BJ (cell line): ENCODE data around the gene C1S. TPM values are rescaled to one million over a fixed set of nuclear protein-coding genes. Genes with fewer than 3 reads are reported as not detected.

Experiments used
- CTCF ChIA-PET: fragments of 350-600 bp; formaldehyde crosslinking; extraction: SDS; loops from one replicate; lab custom pipeline; 2021; ENCODE audit warnings: antibody characterized with exemption, inconsistent platforms; lab: Yijun Ruan, JAX
- POLR2A ChIA-PET: fragments of 300-600 bp; sonication (Branson Sonifier 250); formaldehyde crosslinking; extraction: SDS; loops from one replicate; lab custom pipeline; 2021; ENCODE audit warnings: antibody characterized with exemption; lab: Charles Lee
- DNase-seq: peaks from one replicate; pipeline ENCODE4 v3.0.0-alpha.2; 2011; ENCODE audit warnings: low read depth
- H3K27me3 ChIP-seq: 2 replicates; pipeline ENCODE4 v1.6.0; 2011; ENCODE audit warnings: low read length; ENCODE audit not compliant: control insufficient read depth, insufficient read depth
- H3K36me3 ChIP-seq: 2 replicates; pipeline ENCODE4 v1.5.1; 2011; ENCODE audit warnings: low read length; ENCODE audit not compliant: control insufficient read depth, insufficient read depth
- H3K4me3 ChIP-seq: 2 replicates; pipeline ENCODE4 v1.5.1; 2011; ENCODE audit warnings: low read depth, mild to moderate bottlenecking, control low read depth, low read length
- polyA plus RNA-seq: library from polyadenylated mRNA; depleted of rRNA; stranded (reverse); fragments of >200 nt; gene quantifications from 2 replicates; pipeline ENCODE4 v1.2.3, GENCODE V29; 2011
- TF ChIP-seq, protein P1 (sequence below): IDR thresholded peaks from 2 replicates; pipeline ENCODE4 v1.5.1; 2011; ENCODE audit warnings: low read depth, mild to moderate bottlenecking, control low read depth, inconsistent platforms, low read length, moderate library complexity; ENCODE audit not compliant: insufficient read depth

C1S gene
- polyA plus RNA-seq, 1 experiment, result 341 TPM

DNA sequence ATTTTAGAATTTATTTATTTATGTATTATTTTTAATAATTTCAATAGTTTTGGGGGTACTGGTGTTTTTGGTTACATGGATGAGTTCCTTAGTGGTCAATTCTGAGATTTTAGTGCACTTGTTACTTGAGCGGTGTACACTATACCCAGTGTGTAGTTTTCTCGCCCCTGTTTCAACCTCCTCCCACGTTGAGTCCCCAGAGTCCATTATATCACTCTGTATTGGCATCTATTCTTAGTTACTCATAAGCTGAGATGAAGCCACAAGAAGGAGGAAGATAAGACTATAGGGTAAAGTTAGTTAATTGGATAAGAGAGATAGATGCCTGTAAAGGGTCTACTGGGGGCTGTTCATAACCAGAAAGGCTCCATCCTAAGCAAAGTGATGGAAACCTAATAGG lies 4.0 kb downstream of the C1S start:
- no peak for DNase-seq
- ChIA-PET CTCF (interaction anchor here (1.0 to 1.9 kb wide), 4 partner anchors 9 to 49 kb away, joined by 3 to 5 read pairs (median 4); partner anchors contain the start of genes C1R and C1RL), POLR2A (no interaction called here)

DNA sequence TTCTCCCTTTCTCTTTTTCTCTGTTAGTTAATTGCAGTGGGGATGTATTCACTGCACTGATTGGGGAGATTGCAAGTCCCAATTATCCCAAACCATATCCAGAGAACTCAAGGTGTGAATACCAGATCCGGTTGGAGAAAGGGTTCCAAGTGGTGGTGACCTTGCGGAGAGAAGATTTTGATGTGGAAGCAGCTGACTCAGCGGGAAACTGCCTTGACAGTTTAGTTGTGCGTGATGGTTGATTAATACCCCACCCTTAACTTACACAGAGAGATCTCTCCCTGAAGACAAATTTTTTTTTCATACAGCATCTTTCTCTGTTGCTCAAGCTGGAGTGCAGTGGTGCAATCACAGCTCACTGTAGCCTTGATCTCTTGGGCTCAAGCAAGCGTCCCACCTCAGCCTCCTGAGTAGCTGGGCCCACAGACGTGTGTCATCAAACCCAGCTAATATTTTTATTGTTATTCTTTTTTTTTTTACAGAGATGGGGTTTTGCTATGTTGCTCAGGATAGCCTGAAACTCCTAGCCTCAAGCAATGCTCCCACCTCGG lies 4.6 kb downstream of the C1S start:
- Histone ChIP-seq H3K27me3 (no peaks in the 10 kb centered on the region), H3K36me3 (peaks cover 21% of the 10 kb centered on the region), H3K4me3 (no peak overlapping the region)
- ChIA-PET POLR2A (interaction anchor here (0.6 kb wide), 2 partner anchors 8 to 14 kb away, joined by 3 read pairs; no protein-coding TSS in a partner anchor), CTCF (interaction anchor here (1.0 to 1.4 kb wide), 2 partner anchors 28 to 48 kb away, joined by 3 to 5 read pairs; partner anchors contain the start of gene C1R)
- TF ChIP-seq, protein P1, sequence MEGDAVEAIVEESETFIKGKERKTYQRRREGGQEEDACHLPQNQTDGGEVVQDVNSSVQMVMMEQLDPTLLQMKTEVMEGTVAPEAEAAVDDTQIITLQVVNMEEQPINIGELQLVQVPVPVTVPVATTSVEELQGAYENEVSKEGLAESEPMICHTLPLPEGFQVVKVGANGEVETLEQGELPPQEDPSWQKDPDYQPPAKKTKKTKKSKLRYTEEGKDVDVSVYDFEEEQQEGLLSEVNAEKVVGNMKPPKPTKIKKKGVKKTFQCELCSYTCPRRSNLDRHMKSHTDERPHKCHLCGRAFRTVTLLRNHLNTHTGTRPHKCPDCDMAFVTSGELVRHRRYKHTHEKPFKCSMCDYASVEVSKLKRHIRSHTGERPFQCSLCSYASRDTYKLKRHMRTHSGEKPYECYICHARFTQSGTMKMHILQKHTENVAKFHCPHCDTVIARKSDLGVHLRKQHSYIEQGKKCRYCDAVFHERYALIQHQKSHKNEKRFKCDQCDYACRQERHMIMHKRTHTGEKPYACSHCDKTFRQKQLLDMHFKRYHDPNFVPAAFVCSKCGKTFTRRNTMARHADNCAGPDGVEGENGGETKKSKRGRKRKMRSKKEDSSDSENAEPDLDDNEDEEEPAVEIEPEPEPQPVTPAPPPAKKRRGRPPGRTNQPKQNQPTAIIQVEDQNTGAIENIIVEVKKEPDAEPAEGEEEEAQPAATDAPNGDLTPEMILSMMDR, result no peak
- DNase-seq, result no peak

More for the DNA sequence above, 4.0 kb downstream of the C1S start:
- Histone ChIP-seq H3K27me3 (no peaks in the 10 kb centered on the region), H3K36me3 (peaks cover 18% of the 10 kb centered on the region), H3K4me3 (no peak overlapping the region)
- TF ChIP-seq, protein P1, result no peak

DNA sequence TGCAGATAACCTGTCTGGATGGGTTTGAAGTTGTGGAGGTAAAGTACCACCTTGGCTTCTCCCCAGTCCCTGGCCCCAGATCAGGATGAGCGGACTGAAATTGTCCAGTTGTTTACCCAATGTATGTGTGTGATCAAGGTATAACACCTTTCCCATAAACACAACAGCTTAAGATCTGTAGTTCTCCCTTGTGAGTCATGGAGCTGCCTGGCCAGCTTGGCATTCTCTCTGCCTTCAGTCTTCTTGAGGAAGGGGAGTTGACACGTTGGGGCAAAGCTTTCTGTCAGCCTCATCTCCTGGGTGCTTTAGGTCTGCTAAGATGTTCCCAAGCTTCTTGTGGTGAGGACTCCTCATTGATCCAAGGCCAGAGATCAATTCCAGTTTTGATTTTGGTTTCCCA lies 6.1 kb downstream of the C1S start:
- H3K27me3 ChIP-seq, result no peaks in the 10 kb centered on the region
- POLR2A ChIA-PET, result interaction anchor here (0.6 kb wide), 1 partner anchor 9 kb away, joined by 3 read pairs; no protein-coding TSS in a partner anchor
- H3K36me3 ChIP-seq, result peaks cover 23% of the 10 kb centered on the region
- TF ChIP-seq, protein P1, result no peak
- DNase-seq, result no peak
- no peak overlapping the region for H3K4me3 ChIP-seq
- CTCF ChIA-PET, result interaction anchor here (2.7 kb wide), 1 partner anchor 26 kb away, joined by 9 read pairs; the partner anchor contains the start of gene C1R

DNA sequence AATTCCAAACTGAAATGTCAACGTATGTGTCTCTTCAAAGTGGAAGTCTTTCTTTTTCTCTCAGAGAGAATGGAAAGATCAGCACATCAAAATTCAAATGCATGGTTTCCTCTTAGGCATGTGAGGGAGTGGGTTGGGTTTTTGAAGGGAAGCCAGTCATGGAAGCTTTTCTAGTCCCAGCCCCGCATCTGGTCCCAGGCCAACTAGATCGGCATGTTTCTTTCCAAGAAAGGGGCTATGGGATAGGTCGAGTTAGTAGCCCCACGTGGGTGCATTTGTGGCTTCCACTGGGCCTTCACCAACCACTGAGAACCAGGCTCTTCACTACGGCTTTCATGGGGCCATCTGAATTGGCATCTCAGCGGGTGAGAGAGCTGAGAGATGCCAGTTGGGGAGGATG lies 6.6 kb downstream of the C1S start:
- TF ChIP-seq, protein P1, result no peak
- CTCF ChIA-PET, result interaction anchor here (1.9 to 2.7 kb wide), 3 partner anchors 26 to 46 kb away, joined by 7 to 10 read pairs (median 9); partner anchors contain the start of genes C1R and C1RL

DNA sequence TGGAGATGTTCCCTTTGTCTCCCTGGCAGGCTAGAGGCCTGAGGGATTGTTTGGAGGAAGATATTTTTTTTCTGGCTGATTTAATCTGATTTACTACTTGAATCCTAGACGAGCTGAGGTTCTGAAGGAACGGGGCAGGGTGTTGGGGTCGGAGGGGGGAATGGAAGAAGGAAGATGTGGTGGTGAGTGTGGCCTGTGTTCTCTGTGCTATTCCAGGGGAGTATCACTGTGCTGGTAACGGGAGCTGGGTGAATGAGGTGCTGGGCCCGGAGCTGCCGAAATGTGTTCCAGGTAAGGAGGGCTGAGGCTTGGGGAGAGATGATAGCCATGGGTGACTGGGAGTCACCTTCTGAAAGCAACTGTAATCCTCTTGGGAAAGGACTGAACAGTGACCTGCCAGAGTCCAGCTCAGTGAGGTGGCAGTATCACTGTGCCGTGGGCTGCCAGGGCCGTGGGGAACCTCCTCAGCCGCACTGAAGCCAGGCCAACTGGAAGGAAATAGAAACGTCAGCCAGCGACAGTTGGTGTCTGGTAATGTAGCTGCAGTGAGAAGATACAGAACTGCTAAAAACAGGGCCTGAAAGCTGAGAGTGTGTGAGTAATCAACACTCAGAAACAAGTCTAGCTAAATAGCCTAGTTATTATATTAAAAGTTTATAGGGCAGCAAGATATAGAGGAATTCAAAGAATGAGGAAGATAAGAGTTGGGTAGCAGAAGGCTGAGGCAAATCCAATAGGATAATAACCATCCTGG lies 7.9 kb downstream of the C1S start:
- TF ChIP-seq, protein P1, result no peak
- POLR2A ChIA-PET, result interaction anchor here (1.0 kb wide), 1 partner anchor 8 kb away, joined by 3 read pairs; the partner anchor contains the start of gene C1S
- H3K27me3 ChIP-seq, result no peaks in the 10 kb centered on the region
- peaks cover 23% of the 10 kb centered on the region for H3K36me3 ChIP-seq
- CTCF ChIA-PET, result interaction anchor here (1.1 to 2.7 kb wide), 5 partner anchors 10 to 45 kb away, joined by 3 to 11 read pairs (median 9); partner anchors contain the start of genes C1R and C1RL
- no peak overlapping the region for H3K4me3 ChIP-seq
- DNase-seq, result no peak

More for the DNA sequence above, 6.6 kb downstream of the C1S start:
- no peak for DNase-seq
- POLR2A ChIA-PET, result interaction anchor here (0.6 kb wide), 1 partner anchor 13 kb away, joined by 5 read pairs; no protein-coding TSS in a partner anchor
- Histone ChIP-seq H3K4me3 (no peak overlapping the region), H3K27me3 (no peaks in the 10 kb centered on the region), H3K36me3 (peaks cover 23% of the 10 kb centered on the region)
